Activated effector memory CD4-positive, alpha-beta T cell treated with anti-CD3 and anti-CD28 coated beads, Interleukin-2, amount 50 U/mL, for 16 hours (primary cell): ENCODE results near the gene ZC3H7A.

Experiments used
- DNase-seq: peaks from one replicate; pipeline ENCODE4 v3.0.0-alpha.2; 2020

ZC3H7A gene

DNA sequence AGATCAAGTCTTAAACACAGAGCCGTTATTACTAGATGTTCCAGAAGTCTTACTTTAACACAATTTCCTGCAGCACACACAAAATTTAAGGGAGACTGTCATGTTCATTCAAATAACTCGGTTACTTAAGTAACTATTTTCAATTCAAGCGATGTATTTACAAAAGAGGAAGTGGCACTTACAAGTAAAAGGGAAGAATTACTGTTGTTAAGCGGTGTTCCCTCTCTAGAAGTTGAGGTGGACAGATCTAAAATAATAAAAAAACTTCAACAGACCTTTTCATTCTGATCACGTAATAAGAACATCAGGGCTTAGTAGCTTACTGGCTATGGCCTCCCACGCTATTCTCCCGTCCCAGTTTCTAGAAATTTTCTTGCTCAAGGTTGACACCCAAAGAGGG, 28.2 kb downstream of the ZC3H7A start:
- DNase-seq = no peak

DNA sequence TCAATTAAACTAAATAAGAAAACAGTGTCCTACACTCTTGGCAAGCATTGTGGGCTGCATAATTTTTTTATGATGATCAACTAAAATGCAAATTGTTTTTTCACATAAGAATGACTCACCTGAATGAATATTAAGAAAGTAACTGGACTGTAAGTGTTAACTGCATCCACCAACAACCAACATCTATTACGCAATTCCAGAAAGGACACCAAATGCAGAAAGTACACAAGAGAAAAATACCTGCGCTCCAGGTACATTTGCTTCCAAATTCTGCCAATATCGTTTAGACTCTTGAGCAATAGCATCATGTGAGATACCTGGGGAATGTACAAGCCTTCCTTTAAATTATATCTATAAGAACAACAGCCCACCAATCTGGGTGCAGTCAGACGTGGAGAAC, 34.6 kb downstream of the ZC3H7A start:
- no peak for DNase-seq

DNA sequence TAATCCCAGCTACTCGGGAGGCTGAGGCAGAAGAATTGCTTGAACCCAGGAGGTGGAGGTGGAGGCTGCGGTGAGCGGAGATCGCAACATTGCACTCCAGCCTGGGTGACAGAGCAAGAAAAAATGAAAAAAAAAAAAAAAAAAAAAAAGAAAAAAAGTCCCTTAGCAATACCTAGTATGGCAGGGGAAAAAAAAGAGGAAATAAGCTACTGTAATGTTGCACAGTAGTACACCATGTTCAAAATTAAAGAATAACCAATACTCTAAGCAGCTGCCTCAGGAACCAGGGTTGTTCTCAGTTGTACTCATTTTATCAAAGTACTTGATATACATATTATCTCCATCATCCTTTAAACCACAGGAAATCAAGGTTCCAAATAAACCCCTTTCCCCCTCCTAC, 37.1 kb downstream of the ZC3H7A start:
- no peak for DNase-seq

DNA sequence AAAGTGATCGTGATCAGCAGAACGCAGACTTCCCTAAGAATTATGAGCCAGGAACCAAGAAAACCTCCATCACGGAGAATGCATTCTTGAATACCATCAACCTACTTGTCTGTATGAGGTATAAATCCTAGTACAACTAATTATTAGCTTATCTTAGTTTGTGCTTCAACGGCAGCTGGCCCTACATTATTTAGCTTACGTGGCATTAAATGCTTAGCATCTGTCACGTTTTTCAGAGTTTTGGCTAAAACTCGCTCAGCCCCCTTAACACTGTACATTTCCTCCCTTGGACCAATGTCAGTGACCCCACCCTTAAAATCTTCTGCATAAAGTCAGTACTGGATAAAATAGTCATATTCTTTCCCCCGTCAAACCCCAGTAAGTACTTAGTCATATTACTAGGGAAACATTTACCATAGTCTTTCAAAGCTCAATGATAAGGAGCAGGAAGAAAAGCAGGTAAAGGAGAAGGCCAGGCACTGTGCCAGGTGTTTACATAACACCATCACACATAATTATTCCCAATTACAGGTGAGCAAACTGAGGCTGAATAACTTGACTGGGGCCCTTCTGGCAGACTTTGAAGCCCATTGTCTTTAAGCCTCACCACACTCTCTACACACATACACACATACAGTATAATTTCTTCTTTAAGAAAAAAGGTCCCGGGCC, 37.8 kb downstream of the ZC3H7A start:
- no peak for DNase-seq

DNA sequence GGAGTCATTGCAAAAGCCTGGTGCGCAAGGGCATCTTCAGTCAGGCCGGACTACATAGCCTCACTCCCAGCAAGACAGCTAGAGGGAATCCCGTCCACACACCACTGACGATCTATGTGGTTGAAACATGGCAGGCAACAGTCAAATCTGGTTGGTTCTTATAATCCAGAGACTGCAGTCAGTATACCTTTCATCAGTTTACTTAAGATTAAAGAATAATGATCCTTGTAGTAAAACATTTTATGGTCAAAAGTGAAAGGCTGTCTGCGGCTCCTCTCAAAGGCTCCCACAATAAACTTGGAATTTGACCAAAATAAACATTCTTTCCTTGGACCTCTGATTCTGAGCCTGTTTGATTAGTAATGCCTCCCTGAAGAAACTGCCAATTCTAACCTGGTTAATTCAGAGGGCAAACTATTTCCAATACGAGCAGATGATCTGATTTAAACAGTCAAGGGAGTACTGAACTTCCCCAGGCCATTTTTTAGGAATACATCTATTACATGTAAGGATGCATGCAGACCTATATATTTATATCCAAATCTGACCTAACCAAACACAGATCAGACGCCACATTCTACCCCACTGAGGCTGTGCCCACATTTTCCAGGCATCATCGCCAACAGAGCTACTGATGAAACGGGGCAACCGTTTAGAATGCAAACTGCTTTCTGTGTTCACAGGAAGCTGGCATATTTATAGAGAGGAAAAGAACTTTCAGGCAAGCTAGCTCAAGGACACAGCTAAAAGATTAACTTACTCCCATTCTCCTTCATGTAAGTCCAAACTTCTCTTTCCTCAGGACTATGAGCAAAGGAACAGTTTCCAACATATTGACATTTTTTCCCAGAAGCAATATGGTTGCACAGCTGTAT, 39.1 kb downstream of the ZC3H7A start:
- no peak for DNase-seq

DNA sequence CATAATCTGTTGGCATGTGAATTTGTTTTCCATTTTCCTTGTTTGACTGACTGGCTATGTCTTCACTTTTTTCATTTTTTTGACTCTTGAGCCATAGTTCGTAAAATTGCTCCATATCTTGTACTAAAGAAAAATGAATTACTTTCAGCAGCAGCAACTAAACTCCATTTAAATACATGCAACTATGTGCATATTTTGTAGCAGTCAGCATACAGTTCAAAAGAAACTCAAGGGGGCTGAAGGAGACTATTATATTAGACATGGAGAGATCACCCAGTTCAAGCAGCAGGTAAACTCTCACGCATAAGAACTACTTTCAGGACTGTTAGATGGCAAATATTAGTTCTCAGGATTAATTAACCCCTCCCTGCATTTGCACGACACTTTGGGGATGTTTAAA, 40.8 kb downstream of the ZC3H7A start:
- DNase-seq = no peak

DNA sequence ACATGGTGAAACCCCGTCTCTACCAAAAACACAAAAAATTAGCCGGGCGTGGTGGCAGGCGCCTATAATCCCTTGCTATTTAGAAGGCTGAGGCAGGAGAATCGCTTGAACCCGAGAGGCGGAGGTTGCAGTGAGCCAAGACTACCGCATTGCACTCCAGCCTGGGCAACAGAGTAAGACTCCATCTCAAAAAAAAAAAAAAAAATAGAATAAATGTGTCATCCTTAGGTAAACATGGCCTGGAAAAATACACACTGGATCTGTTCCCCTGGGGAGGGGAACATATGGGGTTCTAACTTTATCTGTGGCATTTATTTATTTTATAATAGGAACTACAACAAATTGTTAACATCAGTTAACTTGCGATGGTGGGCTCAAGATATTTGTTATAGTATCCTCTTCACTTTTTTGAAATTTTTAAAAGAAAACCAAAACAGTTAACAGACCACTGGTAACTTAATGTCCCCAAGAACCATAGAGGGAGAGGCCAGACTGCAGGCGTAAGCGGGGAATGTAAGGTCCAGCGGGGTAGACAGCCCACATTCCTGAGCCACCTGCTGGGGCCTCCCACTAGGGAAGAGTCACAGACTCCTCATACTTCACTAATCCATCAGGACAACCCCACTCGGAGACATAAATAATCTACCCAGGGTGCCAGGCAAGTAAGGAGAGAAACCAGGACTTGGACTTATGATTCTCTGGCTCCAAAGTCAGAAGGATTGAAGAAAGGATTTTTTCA, 41.9 kb downstream of the ZC3H7A start:
- no peak for DNase-seq

DNA sequence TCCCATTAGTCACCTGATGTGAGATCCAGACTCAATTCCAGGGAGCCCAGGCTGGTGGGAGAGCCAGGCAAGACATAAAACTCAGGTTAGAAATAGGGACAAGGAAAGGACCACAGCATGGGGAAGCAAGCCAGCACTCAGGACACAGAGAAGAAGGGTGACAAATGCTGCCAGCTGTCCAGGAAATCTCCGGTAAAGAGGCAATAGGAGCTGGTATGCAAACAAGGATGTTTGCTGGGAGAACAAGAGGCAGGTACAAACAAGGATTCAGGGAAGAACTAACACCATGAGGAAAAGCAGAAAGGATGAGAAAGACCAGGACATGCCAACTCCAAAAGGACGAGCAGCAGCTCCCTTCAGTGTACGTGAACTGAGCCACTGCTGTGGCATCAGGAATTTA, 44.2 kb downstream of the ZC3H7A start:
- DNase-seq = no peak

DNA sequence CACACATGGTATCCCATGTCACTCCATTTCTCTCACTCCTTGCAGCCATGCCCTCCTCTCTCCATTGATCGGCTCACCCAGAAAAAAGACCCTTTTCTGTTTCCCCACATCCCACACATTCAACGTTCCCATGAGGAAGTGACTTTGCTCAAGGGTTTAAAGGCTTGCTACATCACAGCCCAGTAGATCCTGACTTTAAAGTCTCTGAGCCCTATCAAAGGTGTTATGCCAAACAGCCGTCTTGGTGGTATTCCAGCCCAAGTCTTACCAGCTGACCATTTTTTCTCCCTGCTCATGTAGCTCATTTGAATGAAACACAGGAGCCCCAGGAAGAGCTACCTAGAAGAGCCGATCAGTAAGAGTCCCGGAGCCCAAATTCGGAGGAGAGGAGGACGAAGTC, 47.0 kb downstream of the ZC3H7A start:
- DNase-seq = no peak

DNA sequence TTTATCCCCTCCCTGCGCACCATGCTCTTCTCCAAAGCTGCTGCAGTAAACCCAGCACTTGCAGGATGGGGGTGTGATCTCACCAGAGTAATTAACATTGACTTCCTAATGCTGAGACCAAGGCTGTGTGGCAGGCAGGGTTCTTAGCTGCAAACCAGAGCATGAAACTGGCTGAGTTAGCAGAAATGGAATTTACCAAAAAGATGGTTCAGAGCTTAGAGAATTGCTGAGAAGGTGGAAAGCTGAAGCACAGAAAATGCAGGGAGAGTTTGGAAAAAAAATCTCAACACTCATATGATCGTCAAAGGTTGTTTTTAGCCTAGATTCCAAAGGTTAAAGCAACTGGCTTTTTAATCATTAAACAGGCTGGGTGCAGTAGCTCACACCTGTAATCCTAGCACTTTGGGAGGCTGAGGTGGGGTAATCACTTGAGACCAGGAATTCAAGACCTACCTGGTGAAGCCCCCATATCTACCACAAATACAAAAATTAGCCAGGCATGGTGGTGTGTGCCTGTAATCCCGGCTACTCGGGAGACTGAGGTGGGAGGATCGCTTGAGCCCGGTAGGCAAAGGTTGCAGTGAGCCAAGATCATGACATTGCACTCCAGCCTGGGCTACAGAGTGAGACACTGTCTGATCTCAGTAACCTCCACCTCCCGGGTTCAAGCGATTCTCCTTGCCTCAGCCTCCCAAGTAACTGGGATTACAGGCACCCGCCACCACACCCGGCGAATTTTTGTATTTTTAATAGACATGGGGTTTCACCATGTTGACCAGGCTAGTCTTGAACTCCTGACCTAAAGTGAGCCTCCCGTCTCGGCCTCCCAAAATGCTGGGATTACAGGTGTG, 48.4 kb downstream of the ZC3H7A start:
- no peak for DNase-seq

DNA sequence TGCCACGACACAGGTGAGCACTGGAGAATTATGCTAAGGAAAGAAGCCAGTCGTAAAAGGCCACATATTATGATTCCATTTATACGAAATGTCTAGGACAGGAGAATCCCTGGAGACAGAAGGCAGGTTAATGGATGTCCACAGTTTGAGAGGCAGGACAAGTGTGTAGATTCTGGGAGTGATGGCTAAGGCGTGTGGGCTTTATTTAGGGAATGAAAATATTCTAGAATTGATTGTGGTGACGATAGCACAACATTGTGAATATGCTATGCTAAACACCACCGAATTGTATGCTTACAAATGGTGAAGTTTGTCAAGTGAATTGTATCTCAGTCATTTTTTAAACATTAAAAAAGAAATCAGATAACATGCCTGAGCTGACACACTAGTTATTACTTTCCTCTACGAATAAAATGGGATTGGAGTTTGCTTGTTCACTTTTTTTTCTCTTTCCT, 49.1 kb downstream of the ZC3H7A start:
- no peak for DNase-seq

DNA sequence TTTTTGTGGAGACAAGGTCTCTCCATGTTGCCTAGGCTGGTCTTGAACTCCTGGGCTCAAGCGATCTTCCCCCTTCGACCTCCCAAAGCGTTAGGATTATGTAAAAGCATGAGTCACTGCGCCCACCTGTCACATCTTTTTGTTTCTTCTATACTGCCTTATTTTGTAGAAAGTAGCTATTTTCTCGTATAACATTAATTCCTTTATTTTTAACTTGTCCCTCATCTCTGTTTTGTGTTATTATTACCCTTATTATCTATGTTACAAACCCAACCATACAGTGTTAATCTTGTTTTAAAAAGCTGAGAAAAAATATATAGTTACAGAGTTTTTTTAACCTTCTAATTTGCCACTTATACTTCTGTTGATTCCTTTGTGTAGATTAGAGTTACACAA, 53.0 kb downstream of the ZC3H7A start:
- no peak for DNase-seq

DNA sequence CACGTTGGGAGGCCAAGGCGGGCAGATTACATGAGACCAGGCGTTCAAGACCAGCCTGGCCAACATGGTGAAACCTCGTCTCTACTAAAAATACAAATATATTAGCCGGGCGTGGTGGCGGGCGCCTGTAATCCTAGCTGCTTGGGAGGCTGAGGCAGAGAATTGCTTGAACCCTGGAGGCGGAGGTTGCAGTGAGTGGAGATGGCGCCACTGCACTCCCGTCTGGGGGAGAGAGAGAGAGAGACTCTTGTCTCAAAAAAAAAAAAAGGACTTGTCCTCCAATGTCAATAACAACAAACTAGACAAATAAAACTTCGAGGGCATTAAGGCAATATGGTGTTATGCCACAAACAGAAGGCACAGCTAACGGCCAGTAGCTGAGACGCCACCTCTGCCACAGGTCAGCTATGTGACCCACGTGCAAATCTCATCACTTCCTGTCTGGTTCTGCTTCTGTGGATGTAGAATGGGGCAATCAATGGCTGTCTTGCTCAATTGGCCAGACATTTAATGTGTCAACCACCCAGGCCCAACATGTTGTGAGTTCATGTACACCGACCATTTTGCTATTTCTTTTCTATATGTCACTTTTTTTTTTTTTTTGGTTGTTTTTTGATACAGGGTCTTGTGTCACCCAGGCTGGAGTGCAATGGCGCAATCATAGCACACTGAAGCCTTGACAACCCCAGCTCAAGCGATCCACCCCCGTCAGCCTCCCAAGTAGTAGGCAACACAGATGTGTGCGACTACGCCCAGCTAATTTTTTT, 53.6 kb downstream of the ZC3H7A start:
- peak; percentile 69 for DNase-seq

DNA sequence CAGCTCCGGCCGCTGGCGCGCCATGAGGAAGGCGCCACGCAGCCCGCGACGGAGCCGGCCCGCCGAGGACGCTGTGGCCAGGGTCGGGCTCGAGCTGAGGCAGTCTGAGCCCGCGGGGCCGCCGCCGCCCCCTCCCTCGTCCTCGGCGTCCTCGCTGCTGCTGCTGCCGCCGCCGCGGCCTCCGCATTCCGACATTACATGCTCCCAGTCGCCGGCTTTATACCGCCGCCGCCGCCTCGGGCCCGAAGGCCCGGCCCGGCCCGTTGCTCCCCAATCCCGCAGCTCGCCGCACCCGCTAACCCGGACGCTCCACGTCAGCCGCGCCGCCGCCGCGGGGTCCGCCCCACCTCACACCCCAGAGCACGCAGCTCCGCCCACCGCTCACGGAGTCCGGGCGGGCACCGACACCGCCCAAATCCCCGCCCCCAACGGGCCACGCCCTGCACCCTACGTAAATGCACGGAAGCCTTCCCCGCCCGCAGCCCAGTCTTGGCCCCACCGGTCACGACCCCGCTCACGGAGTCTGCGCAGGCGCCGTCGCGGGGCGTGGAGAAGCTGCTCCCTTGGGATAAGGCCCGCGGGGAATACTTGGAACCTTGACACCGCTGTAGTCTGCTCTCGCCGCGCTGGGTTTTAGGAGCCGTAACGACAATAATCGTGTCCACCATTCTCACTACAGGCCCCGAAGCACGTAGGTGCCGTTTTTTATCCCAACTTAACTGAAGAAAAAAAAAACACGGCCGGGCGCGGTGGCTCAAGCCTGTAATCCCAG, 54.3 kb downstream of the ZC3H7A start, which contains the start of gene TXNDC11:
TXNDC11 (minus strand) TSS at position 322 of the 772 bp plus-strand sequence; CDS start at position 195, 127 bp downstream.
- peak; percentile 100 for DNase-seq

DNA sequence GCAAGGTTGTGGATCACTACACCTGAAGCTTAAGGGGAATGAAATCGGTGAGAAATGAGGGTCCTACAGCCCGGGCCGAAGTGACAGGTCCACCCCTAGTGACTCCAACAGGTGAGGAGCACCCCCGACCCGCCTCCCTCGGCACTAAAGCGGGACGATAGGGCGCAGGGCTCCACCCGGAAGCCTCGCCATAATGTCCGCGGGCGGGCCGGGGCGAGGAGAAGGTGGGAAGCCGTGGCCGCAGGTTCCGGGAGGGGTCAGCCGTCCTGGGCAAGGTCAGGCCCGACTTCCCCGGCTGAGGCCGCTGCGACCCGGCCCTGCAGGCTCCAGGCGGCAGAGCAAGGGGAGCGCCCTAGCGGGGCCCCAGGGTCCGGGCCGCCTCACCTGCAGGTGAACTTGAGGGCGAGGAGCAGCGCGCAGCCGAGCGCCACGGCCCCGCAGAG, 54.9 kb downstream of the ZC3H7A start:
- peak; percentile 85 for DNase-seq

DNA sequence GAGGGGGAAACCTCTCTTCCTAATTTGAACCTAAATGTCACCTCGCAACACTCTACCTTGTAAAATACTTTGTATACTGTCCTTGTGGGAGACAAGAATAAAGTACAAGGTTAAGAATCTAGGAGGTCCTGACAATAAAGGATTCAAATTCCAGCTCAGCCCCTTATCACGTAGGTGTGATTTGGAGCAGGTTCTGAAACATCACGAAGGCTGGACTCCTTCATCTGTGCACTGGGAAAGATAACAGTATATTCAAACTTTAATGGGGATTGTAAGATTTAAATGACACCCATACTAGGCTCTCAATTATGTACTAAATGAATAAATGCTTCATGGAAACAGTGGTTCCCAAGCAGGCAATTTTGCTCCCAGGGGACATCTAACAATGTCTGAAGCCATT, 56.5 kb downstream of the ZC3H7A start:
- no peak for DNase-seq

DNA sequence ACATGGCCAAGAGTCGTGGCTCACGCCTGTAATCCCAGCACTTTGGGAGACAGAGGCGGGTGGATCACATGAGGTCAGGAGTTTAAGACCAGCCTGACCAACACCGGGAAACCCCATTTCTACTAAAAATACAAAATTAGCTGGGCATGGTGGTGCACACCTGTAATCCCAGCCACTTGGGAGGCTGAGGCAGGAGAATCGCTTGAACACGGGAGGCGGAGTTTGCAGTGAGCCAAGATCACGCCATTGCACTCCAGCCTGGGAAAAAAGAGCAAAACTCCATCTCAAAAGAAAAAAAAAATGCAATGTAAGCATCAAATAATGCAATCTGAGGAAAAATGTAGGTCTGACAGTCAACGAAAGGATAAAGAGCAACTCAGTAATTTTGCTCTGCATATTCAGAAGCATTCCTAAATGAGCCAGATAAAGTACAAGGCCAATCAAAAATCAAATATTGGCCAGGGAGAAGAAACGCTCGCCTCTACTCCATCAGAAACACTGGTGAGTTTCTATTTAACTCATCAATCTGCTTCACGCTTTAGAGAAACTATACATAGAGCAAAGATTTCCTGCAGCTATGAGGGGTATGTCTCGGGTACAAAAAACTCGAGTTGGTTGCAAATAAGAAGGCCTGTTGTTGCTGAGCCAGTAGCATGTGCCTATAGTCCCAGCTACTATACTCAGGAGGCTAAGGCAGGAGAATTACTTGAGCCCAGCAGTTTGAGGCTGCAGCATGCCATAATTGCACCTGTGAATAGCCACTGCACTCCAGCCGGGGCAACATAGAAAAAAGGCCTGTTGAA, 58.1 kb downstream of the ZC3H7A start:
- DNase-seq = no peak

DNA sequence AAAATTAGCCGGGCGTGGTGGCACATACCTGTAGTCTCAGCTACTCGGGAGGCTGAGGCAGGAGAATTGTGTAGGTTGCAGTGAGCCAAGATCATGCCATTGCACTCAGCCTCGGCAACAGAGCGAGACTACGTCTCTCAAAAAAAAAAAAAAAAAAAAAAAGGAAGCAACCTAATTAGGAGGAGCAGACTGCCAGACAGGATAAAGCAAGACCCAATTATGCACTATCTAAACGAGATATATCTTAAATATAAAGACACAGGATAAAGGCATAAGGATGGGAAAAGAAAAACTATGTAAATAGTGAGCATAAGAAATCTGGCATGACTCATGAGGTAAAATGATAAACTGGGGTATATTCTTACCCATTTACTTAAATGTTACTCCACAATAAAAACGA, 59.3 kb downstream of the ZC3H7A start:
- DNase-seq = no peak

DNA sequence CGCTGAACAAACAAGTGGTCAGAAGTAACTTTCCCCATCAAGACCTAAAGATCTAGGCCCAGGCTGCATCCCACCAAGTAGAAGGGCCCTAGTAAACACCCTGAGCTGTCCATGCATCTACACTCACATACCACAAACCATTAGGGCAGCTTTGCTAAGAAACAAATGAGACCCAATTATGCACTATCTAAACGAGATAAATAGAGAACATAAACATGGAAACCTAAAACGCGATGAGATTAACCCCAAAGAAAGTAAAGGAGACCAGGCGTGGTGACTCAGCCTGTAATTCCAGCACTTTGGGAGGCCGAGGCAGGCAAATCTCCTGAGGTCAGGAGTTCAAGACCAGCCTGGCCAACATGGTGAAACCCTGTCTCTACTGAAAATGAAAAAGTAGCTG, 60.2 kb downstream of the ZC3H7A start:
- no peak for DNase-seq

DNA sequence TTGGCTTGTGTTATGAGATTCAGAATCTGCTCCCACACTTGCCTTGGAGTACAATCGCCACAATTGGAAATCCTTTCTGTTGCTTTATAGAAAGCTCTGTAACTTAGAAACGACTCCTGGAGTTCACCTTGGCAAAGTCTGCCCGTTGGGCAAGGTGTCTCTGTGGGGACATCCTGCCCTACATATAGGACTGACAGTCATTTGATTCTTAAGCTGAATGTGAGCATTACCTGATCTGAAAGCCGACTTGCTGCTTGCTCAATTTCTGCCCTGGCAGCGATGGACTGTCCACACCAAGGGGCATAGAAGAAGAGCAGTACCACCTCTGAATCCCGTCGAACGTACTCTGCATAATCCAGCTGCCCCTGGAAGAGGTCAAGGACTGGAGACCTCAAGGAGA, 61.3 kb downstream of the ZC3H7A start:
- DNase-seq = no peak
